Measurements from ENCODE around the gene TNNT1. TPM values are rescaled to one million over a fixed set of nuclear protein-coding genes. Genes with fewer than 3 reads are reported as not detected.

TNNT1 gene
- total RNA-seq, 4 donors from 2014 or later = 0.90 to 1.5 TPM; not detected in 2

DNA sequence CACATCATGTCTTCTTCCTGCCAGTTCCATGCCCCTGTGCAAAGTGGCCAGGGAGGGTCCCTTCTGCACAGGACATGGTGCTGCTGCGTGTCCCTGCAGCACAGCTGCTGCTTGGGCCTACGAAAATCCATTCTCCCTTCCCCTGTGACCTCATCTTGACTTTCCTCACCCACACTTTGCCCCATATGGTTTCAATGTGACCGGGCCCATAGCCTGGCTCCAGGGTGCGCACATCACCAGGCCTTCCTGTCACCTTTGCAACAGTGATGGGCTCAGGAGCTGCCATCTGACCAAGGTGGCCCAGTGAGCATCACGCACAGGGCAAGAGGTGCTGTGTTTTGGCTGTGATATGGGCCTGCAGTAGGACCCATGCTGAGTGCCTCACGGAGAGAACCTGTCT, 42.4 kb downstream of the TNNT1 start:
- Histone ChIP-seq H3K36me3 (peaks cover 0 to 61% (median 11%) of the 10 kb centered on the region in 3 donors), H3K9me3 (peaks cover 0 to 9% (median 0%) of the 10 kb centered on the region in 4 donors), H3K4me1 (no peaks in the 10 kb centered on the region), H3K27me3 (no peaks in the 10 kb centered on the region), H3K27ac (no peak overlapping the region), H3K4me3 (no peak overlapping the region)
- no peak for DNase-seq (ENCODE audit: low spot score in 2 of 2)
- WGBS, 2 donors = 86 to 96% methylated on average over 6 of the region's 6 CpGs
- TF ChIP-seq POLR2A (IDR thresholded peaks at IDR 0.05) (no peak), EP300 (IDR thresholded peaks at IDR 0.05) (no peak)
- TF ChIP-seq, protein P1, sequence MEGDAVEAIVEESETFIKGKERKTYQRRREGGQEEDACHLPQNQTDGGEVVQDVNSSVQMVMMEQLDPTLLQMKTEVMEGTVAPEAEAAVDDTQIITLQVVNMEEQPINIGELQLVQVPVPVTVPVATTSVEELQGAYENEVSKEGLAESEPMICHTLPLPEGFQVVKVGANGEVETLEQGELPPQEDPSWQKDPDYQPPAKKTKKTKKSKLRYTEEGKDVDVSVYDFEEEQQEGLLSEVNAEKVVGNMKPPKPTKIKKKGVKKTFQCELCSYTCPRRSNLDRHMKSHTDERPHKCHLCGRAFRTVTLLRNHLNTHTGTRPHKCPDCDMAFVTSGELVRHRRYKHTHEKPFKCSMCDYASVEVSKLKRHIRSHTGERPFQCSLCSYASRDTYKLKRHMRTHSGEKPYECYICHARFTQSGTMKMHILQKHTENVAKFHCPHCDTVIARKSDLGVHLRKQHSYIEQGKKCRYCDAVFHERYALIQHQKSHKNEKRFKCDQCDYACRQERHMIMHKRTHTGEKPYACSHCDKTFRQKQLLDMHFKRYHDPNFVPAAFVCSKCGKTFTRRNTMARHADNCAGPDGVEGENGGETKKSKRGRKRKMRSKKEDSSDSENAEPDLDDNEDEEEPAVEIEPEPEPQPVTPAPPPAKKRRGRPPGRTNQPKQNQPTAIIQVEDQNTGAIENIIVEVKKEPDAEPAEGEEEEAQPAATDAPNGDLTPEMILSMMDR (IDR thresholded peaks at IDR 0.05) = no peak

DNA sequence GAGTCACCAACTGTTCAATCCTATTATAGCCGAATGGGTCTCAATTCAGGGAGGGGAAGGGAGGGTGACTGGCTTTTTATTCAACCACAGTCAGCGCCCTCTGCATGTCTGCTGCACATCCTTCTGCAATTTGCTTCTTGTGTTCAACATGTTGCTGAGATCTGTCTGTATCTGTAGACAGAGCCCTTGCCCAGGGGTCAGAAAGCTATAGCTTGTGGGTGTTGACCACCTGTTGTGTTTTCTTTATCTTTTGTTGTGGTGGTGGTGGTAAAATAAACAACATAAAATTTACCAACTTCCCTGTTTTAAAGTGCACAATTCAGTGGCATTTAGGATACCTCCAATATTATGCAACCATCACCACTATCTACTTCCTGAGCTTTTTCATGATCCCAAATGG, 43.8 kb downstream of the TNNT1 start:
- Histone ChIP-seq H3K36me3 (peaks cover 0 to 69% (median 11%) of the 10 kb centered on the region in 3 donors), H3K4me1 (peaks cover 0 to 7% (median 0%) of the 10 kb centered on the region in 4 donors), H3K27ac (no peak overlapping the region), H3K9me3 (peaks cover 0 to 9% (median 0%) of the 10 kb centered on the region in 4 donors), H3K4me3 (no peak overlapping the region), H3K27me3 (no peaks in the 10 kb centered on the region)
- no peak for TF ChIP-seq POLR2A (IDR thresholded peaks at IDR 0.05)
- TF ChIP-seq EP300 (IDR thresholded peaks at IDR 0.05) = no peak
- TF ChIP-seq, protein P1 (IDR thresholded peaks at IDR 0.05) = no peak
- 77 to 91% methylated on average over 2 of the region's 2 CpGs for WGBS, 2 donors
- no peak for DNase-seq (ENCODE audit: low spot score in 2 of 2)

DNA sequence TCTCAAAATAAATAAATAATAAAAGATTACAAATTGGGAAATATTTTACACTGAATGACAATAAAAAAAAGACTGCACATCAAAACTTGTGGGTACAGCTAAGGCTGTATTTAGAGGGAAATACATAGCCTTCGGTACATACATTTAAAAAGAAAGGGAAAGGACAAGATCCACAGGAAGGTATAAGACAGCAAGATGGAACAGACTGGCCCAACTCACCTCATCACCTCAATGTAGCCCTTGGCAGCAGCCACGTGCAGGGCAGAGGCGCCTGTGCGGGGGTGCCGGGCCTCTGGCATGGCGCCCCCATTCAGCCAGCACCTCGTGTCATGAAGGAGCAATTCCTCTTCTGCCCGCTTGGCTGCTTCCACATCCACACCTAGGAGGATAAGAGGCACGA, 45.8 kb downstream of the TNNT1 start:
- Histone ChIP-seq H3K4me3 (no peak overlapping the region), H3K27me3 (no peaks in the 10 kb centered on the region), H3K36me3 (peaks cover 0 to 72% (median 11%) of the 10 kb centered on the region in 3 donors), H3K4me1 (peaks cover 0 to 23% (median 6%) of the 10 kb centered on the region in 4 donors), H3K27ac (no peak overlapping the region), H3K9me3 (peaks cover 0 to 9% (median 0%) of the 10 kb centered on the region in 4 donors)
- no peak for DNase-seq (ENCODE audit: low spot score in 2 of 2)
- WGBS, 2 donors = 95 to 98% methylated on average over 9 of the region's 9 CpGs
- TF ChIP-seq POLR2A (IDR thresholded peaks at IDR 0.05) (no peak), EP300 (IDR thresholded peaks at IDR 0.05) (no peak)
- TF ChIP-seq, protein P1 (IDR thresholded peaks at IDR 0.05) = no peak

DNA sequence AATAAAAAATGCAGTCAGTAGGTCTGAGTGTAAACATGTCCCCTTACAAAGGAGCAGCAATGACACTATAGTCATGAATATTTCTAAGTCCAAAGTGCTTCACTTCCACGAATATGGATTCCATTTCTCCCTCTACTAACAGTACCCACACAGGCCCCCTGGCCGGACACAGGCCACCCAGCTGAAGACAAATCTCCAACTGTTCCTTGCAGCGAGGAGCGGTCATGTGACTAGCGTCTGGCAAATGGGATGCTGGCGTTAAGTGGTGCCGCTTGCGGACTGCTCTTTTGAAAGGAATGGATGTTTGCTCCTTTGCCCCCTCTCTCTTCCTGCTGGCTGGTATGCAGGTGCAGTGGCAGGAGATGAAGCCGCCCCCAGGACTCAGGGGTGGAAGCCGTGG, 47.7 kb downstream of the TNNT1 start:
- Histone ChIP-seq H3K9me3 (peaks cover 0 to 9% (median 0%) of the 10 kb centered on the region in 4 donors), H3K4me3 (no peak overlapping the region), H3K27me3 (no peaks in the 10 kb centered on the region), H3K36me3 (peaks cover 0 to 69% (median 11%) of the 10 kb centered on the region in 3 donors), H3K27ac (no peak overlapping the region), H3K4me1 (peaks cover 0 to 23% (median 6%) of the 10 kb centered on the region in 4 donors)
- TF ChIP-seq, protein P1 (IDR thresholded peaks at IDR 0.05) = no peak
- no peak for TF ChIP-seq POLR2A (IDR thresholded peaks at IDR 0.05)
- no peak for TF ChIP-seq EP300 (IDR thresholded peaks at IDR 0.05)
- DNase-seq (ENCODE audit: low spot score in 2 of 2) = no peak
- 70 to 81% methylated on average over 10 of the region's 10 CpGs for WGBS, 2 donors

DNA sequence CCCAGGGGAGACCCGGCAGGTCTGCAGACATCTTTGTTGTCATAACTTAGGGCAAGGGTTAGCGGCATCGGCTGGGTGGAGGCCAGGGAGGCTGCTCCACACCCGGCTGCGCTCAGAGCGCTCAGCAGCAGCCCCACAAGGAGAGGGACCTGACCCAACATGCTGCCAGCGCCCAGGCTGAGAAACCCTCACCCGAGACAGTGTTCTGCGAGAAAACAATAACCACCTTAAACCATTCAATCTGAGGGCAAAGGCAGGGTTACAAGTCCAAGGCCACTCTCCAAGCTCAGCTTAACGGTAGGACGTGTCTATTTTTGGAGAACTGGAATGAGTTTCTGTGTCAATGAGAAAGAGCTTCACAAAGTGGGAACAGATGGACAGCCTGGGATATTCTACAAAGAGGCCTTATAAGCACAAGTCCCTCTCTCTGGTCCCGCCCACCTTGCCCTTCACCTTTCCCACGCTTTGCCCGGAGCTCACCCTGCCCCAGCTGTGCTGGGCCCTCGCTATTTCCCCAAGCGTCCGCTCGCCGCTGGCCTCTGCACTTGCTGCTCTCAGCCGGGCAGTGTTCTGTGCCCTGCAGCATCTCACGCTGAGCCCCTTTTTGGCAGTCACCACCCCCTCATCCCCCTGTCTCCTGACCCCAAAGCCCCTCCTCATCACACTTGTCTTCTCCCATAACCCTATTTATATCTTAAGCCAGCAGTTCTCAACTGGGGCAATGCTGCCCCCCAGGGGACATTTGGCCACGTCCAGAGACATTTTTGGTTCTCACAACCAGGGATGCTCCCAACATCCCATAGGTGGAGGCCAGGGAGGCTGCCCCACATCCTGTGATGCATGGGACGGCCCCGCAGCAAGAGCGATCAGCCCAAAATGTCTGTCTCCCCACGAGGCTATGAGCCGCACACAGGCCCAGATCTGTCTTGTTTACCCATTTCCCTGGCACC, 49.2 kb downstream of the TNNT1 start:
- H3K4me3 ChIP-seq = no peak overlapping the region
- DNase-seq (ENCODE audit: low spot score in 2 of 2) = no peak
- TF ChIP-seq, protein P1 (IDR thresholded peaks at IDR 0.05) = no peak
- TF ChIP-seq EP300 (IDR thresholded peaks at IDR 0.05) = no peak
- no peak for TF ChIP-seq POLR2A (IDR thresholded peaks at IDR 0.05)
- 48 to 49% methylated on average over 26 to 27 of the region's 27 CpGs for WGBS, 2 donors
- H3K4me1 ChIP-seq = peaks cover 0 to 23% (median 6%) of the 10 kb centered on the region in 4 donors
- peaks cover 3 to 77% (median 16%) of the 10 kb centered on the region in 3 donors for H3K36me3 ChIP-seq
- no peaks in the 10 kb centered on the region for H3K27me3 ChIP-seq
- H3K27ac ChIP-seq = peak overlapping the region in 1 of 4 donors; percentile 38
- peaks cover 0 to 9% (median 0%) of the 10 kb centered on the region in 4 donors for H3K9me3 ChIP-seq

Data from tibial nerve (tissue), 4 donors.